SK-N-MC (cell line): ENCODE results near the gene TAPBP.
"Not testable (repeated sequence)": the region's sequence is repeated elsewhere in the genome, so short reads cannot be mapped to it uniquely, and the experiment has no call there.

Experiments
- DNase-seq: peaks from one replicate; pipeline ENCODE4 v3.0.0-alpha.2; 2011; ENCODE audit warnings: low read depth, low spot score
- H3K27ac ChIP-seq: fragments of 200-600 bp; sonication (generic); 2 replicates; pipeline ENCODE4 v1.5.1; 2016; ENCODE audit warnings: mixed run types
- H3K36me3 ChIP-seq: fragments of 200-600 bp; sonication (generic); 2 replicates; pipeline ENCODE4 v1.6.1; 2017; ENCODE audit warnings: antibody characterized with exemption, low read length, mixed read lengths; ENCODE audit not compliant: insufficient read depth
- H3K4me3 ChIP-seq: fragments of 200-600 bp; sonication (generic); 2 replicates; pipeline ENCODE4 v1.5.1; 2016
- H3K9ac ChIP-seq: fragments of 200-600 bp; sonication (generic); 2 replicates; pipeline ENCODE4 v1.8.0; 2017; ENCODE audit warnings: mixed run types, mixed read lengths; ENCODE audit not compliant: insufficient read length
- H3K9me3 ChIP-seq: fragments of 200-600 bp; sonication (generic); 2 replicates; pipeline ENCODE4 v1.6.1; 2017; ENCODE audit warnings: low read depth, mild to moderate bottlenecking, antibody characterized with exemption, low read length, moderate library complexity, mixed read lengths
- EZH2 ChIP-seq: fragments of 200-600 bp; sonication (generic); IDR thresholded peaks from one replicate; pipeline ENCODE4 v1.6.1; 2017; ENCODE audit warnings: antibody characterized with exemption
- FOXP2 ChIP-seq: optimal IDR thresholded peaks from 2 replicates; pipeline ENCODE3; 2011; ENCODE audit warnings: mild to moderate bottlenecking, moderate library complexity; ENCODE audit not compliant: insufficient read depth; ENCODE audit errors: extremely low read length, control extremely low read depth
- POLR2AphosphoS5 ChIP-seq: IDR thresholded peaks from 2 replicates; pipeline ENCODE4 v1.6.1; 2012; ENCODE audit warnings: mild to moderate bottlenecking, low read depth, low read length, borderline replicate concordance

Gene TAPBP

GRCh38 chr6:33288141-33288920 is 25.5 kb downstream of the TAPBP start:
- Histone ChIP-seq H3K9me3 (no peaks in the 10 kb centered on the region), H3K27ac (no peak overlapping the region), H3K4me3 (peak overlapping the region; percentile 90), H3K9ac (peak overlapping the region; percentile 93), H3K36me3 (peaks cover 48% of the 10 kb centered on the region)
- no peak for DNase-seq
- TF ChIP-seq POLR2AphosphoS5 (no peak), EZH2 (no peak), FOXP2 (no peak)

GRCh38 chr6:33286946-33287914 is 26.6 kb downstream of the TAPBP start:
- DNase-seq, result no peak
- TF ChIP-seq EZH2, result no peak
- TF ChIP-seq POLR2AphosphoS5, result no peak
- no peak for TF ChIP-seq FOXP2
- no peak overlapping the region; the same call in 1 of the 2 replicates for H3K4me3 ChIP-seq
- H3K36me3 ChIP-seq, result peaks cover 48% of the 10 kb centered on the region
- no peaks in the 10 kb centered on the region for H3K9me3 ChIP-seq
- no peak overlapping the region for H3K27ac ChIP-seq
- H3K9ac ChIP-seq, result no peak overlapping the region

- not testable (repeated sequence) for H3K4me3 ChIP-seq, H3K9me3 ChIP-seq, H3K9ac ChIP-seq, H3K27ac ChIP-seq, DNase-seq
- H3K36me3 ChIP-seq, result peaks cover 40% of the 10 kb centered on the region
These were observed 28.7 kb downstream of the TAPBP start for GRCh38 chr6:33285214-33285613.

GRCh38 chr6:33280539-33280938 is 33.3 kb downstream of the TAPBP start:
- no peaks in the 10 kb centered on the region for H3K9me3 ChIP-seq
- no peak overlapping the region for H3K27ac ChIP-seq
- DNase-seq, result no peak
- no peak overlapping the region for H3K4me3 ChIP-seq
- H3K36me3 ChIP-seq, result peaks cover 33% of the 10 kb centered on the region
- no peak for TF ChIP-seq POLR2AphosphoS5
- TF ChIP-seq EZH2, result no peak
- TF ChIP-seq FOXP2, result no peak
- no peak overlapping the region for H3K9ac ChIP-seq

DNA sequence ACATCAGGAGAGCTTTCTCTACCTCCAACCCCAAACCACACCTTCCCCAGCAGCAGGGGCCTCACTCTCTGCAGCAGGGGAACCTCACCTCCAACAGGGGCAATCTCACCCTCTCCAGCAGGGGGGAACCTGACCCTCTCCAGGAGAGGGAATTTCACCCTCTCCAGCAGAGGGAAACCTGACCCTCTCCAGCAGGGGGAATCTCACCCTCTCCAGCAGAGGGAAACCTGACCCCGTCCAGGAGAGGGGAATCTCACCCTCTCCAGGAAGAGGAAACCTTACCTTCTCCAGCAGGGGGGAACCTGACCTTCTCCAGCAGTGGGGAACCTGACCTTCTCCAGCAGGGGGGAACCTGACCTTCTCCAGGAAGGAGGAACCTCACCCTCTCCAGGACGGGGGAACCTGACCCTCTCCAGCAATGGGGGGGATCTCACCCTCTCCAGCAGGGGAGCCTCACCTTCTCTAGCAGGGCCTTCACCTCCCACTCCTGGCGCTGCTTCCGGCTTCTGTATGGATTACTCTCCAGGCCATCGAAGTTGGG is 33.8 kb downstream of the TAPBP start:
- Histone ChIP-seq H3K36me3 (peaks cover 34% of the 10 kb centered on the region), H3K9me3 (no peaks in the 10 kb centered on the region), H3K4me3 (no peak overlapping the region), H3K27ac (no peak overlapping the region), H3K9ac (no peak overlapping the region)
- DNase-seq, result no peak
- TF ChIP-seq EZH2 (no peak), FOXP2 (no peak), POLR2AphosphoS5 (no peak)

- H3K36me3 ChIP-seq, result peaks cover 34% of the 10 kb centered on the region
- no peak for DNase-seq
- H3K9me3 ChIP-seq, result no peaks in the 10 kb centered on the region
- H3K9ac ChIP-seq, result no peak overlapping the region
- no peak overlapping the region for H3K4me3 ChIP-seq
- TF ChIP-seq EZH2 (no peak), POLR2AphosphoS5 (no peak; the same call in 1 of the 2 replicates), FOXP2 (no peak)
- no peak overlapping the region for H3K27ac ChIP-seq
These were observed 34.6 kb downstream of the TAPBP start for GRCh38 chr6:33279257-33279695.

- Histone ChIP-seq H3K36me3 (peaks cover 37% of the 10 kb centered on the region), H3K9me3 (no peaks in the 10 kb centered on the region), H3K9ac (no peak overlapping the region), H3K4me3 (no peak overlapping the region), H3K27ac (peak overlapping the region; percentile 46; the same call in 1 of the 2 replicates)
- no peak for DNase-seq
- TF ChIP-seq EZH2, result no peak
- TF ChIP-seq POLR2AphosphoS5, result no peak
- no peak for TF ChIP-seq FOXP2
These were observed 35.1 kb downstream of the TAPBP start for GRCh38 chr6:33278810-33279209.

DNA sequence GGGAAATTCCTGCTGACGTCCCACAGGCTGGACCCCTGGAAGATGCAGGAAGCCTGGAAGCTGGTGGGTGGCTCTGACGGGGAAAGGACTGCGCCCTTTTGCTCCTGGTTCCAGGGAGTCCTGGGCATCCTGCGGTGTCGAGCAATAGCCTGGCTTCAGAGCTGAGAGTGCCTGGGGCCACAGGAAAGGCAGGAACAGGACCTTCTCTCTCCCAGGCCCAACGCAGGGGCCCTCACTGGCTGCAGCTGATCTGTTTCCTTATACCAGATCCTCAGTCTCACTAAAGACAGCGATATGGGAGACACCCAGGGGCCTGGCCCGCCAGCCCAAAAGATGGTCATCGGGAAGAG is 35.5 kb downstream of the TAPBP start:
- Histone ChIP-seq H3K9me3 (no peaks in the 10 kb centered on the region), H3K9ac (no peak overlapping the region), H3K27ac (peak overlapping the region; percentile 46; the same call in 1 of the 2 replicates), H3K36me3 (peaks cover 41% of the 10 kb centered on the region), H3K4me3 (no peak overlapping the region)
- TF ChIP-seq POLR2AphosphoS5 (no peak), FOXP2 (no peak)
- DNase-seq, result no peak

- no peak for TF ChIP-seq EZH2
- no peak; the same call in 1 of the 2 replicates for TF ChIP-seq POLR2AphosphoS5
- no peak for TF ChIP-seq FOXP2
- Histone ChIP-seq H3K27ac (peak overlapping the region; percentile 84), H3K4me3 (peak overlapping the region; percentile 99), H3K9ac (no peak overlapping the region), H3K9me3 (no peaks in the 10 kb centered on the region), H3K36me3 (peaks cover 47% of the 10 kb centered on the region)
- DNase-seq, result no peak
These were observed 36.1 kb downstream of the TAPBP start for GRCh38 chr6:33277663-33278391.
